Measurements from ENCODE around the gene CCDC8. TPM values are rescaled to one million over a fixed set of nuclear protein-coding genes. Genes with fewer than 3 reads are reported as not detected.

The CCDC8 gene
- total and polyA plus RNA-seq, 9 of the 15 experiments (the other 6 are each of a cell fraction or from before 2014, with no cell fraction given), result 0.68 to 30.8 (median 15.6) TPM

DNA sequence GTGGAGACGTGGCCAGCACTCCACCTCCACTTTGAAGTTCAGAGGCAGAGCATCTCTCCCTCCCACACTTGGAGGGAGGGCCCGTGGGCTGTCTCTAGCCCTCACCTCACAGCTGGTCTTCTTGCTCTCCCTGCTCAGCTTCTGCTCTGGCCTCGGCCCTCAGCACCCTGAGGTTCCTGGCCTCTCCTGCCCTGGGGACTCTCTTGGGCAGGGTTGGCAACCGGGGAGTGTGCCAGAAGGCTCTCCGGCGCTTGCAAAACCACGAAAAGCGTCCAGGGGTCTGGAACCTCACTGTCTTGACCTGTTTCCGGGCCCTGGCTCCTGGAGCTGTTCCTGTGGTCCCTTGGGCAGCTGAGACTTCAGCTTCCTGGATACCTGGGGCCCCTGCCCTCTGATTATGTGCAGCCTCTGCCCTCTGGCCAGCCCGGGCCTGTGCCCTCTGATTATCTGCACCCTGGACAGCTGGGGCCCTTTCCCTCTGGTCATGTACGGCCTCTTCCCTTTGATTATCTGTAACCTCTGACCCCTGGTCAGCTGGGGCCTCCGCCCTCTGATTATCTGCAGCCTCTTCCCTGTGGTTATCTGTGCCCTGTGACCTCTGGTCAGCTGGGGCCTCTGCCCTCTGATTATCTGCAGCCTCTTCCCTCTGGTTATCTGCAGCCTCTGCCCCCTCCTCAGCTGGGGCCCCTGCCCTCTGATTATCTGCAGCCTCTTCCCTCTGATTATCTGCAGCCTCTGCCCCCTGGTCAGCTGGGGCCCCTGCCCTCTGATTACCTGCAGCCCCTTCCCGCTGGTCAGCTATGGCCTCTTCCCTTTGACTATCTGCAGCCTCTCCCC lies 2.1 kb downstream of the CCDC8 start (continued):
- TF ChIP-seq, protein P1, sequence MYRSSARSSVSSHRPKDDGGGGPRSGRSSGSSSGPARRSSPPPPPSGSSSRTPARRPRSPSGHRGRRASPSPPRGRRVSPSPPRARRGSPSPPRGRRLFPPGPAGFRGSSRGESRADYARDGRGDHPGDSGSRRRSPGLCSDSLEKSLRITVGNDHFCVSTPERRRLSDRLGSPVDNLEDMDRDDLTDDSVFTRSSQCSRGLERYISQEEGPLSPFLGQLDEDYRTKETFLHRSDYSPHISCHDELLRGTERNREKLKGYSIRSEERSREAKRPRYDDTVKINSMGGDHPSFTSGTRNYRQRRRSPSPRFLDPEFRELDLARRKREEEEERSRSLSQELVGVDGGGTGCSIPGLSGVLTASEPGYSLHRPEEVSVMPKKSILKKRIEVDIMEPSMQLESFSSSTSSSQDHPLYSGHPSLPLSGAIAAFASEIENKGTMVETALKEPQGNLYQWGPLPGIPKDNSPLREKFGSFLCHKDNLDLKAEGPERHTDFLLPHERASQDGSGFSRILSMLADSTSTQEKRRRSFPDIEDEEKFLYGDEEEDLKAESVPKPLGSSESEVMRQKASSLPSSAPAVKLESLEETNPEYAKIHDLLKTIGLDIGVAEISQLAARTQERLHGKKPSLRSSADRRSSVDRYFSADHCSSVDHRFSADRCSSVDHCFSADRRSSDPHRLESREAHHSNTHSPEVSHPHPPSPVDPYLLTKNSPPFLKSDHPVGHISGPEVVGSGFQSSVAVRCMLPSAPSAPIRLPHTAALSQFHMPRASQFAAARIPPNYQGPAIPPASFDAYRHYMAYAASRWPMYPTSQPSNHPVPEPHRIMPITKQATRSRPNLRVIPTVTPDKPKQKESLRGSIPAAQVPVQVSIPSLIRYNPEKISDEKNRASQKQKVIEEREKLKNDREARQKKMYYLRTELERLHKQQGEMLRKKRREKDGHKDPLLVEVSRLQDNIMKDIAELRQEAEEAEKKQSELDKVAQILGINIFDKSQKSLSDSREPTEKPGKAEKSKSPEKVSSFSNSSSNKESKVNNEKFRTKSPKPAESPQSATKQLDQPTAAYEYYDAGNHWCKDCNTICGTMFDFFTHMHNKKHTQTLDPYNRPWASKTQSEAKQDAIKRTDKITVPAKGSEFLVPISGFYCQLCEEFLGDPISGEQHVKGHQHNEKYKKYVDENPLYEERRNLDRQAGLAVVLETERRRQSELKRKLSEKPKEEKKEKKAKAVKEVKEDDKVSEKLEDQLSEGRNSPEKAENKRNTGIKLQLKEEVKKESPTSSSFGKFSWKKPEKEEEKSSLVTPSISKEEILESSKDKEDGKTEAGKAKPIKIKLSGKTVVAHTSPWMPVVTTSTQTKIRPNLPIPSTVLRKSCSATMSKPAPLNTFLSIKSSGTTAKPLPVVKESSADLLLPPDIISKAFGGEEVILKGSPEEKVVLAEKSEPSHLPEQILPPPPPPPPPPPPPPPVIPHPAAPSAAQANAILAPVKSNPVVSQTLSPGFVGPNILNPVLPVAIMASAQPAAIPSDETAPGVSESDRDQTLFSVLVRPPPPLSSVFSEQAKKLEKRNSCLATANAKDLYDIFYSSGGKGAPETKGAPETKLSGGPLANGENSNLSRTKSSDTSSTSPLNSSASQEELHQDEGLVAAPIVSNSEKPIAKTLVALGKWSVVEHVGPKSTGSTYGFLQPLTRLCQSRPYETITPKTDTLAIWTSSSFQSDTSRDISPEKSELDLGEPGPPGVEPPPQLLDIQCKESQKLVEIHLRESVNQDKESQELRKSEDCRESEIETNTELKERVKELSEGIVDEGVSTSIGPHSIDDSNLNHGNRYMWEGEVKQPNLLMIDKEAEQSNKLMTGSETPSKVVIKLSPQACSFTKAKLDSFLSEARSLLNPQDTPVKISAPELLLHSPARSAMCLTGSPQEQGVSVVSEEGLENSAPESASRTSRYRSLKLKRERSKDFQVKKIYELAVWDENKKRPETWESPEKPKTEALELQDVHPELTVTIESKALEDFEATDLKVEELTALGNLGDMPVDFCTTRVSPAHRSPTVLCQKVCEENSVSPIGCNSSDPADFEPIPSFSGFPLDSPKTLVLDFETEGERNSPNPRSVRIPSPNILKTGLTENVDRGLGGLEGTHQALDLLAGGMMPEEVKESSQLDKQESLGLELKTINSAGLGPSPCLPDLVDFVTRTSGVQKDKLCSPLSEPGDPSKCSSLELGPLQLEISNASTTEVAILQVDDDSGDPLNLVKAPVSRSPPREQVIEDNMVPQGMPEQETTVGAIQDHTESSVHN (IDR thresholded peaks at IDR 0.05; ENCODE audit: borderline replicate concordance in 1 of 2, low read depth in 1 of 2), result peak in 1 of 2 experiments; percentile 58; a peak in 1 of 4 replicates
- no peak for TF ChIP-seq HDGF (IDR thresholded peaks at IDR 0.05)
- no peak for TF ChIP-seq E2F3 (CRISPR knock-in tag; IDR thresholded peaks at IDR 0.05)
- TF ChIP-seq PML (IDR thresholded peaks at IDR 0.05; ENCODE audit: low read length), result 0 out of 2 replicates have a peak, but pooled peaks have one; percentile 29
- TF ChIP-seq ARID1B (IDR thresholded peaks at IDR 0.05), result peak; percentile 61
- TF ChIP-seq NR2F6 (CRISPR knock-in tag; IDR thresholded peaks at IDR 0.05), result 0 out of 2 replicates have a peak, but pooled peaks have one; percentile 28
- no peak for TF ChIP-seq ZNF695 (CRISPR knock-in tag; IDR thresholded peaks at IDR 0.05)
- TF ChIP-seq DACH1 (IDR thresholded peaks at IDR 0.05; ENCODE audit: partially characterized antibody), result peak; percentile 94
- no peak for TF ChIP-seq BDP1 (IDR thresholded peaks at IDR 0.05; ENCODE audit: insufficient read depth, insufficient read length)
- TF ChIP-seq NR2C1 (IDR thresholded peaks at IDR 0.05), result peak; percentile 95
- TF ChIP-seq NR2C1 (tag; IDR thresholded peaks at IDR 0.05), result peak; percentile 96
- no peak for TF ChIP-seq WHSC1 (IDR thresholded peaks at IDR 0.05; ENCODE audit: low read length)
- TF ChIP-seq KDM2B (CRISPR knock-in tag; IDR thresholded peaks at IDR 0.05), result no peak
- TF ChIP-seq HMGN3 (IDR thresholded peaks at IDR 0.05; ENCODE audit: borderline replicate concordance, extremely low read depth, insufficient read length, low read depth, low read length), result peak; percentile 57
- TF ChIP-seq, protein P2, sequence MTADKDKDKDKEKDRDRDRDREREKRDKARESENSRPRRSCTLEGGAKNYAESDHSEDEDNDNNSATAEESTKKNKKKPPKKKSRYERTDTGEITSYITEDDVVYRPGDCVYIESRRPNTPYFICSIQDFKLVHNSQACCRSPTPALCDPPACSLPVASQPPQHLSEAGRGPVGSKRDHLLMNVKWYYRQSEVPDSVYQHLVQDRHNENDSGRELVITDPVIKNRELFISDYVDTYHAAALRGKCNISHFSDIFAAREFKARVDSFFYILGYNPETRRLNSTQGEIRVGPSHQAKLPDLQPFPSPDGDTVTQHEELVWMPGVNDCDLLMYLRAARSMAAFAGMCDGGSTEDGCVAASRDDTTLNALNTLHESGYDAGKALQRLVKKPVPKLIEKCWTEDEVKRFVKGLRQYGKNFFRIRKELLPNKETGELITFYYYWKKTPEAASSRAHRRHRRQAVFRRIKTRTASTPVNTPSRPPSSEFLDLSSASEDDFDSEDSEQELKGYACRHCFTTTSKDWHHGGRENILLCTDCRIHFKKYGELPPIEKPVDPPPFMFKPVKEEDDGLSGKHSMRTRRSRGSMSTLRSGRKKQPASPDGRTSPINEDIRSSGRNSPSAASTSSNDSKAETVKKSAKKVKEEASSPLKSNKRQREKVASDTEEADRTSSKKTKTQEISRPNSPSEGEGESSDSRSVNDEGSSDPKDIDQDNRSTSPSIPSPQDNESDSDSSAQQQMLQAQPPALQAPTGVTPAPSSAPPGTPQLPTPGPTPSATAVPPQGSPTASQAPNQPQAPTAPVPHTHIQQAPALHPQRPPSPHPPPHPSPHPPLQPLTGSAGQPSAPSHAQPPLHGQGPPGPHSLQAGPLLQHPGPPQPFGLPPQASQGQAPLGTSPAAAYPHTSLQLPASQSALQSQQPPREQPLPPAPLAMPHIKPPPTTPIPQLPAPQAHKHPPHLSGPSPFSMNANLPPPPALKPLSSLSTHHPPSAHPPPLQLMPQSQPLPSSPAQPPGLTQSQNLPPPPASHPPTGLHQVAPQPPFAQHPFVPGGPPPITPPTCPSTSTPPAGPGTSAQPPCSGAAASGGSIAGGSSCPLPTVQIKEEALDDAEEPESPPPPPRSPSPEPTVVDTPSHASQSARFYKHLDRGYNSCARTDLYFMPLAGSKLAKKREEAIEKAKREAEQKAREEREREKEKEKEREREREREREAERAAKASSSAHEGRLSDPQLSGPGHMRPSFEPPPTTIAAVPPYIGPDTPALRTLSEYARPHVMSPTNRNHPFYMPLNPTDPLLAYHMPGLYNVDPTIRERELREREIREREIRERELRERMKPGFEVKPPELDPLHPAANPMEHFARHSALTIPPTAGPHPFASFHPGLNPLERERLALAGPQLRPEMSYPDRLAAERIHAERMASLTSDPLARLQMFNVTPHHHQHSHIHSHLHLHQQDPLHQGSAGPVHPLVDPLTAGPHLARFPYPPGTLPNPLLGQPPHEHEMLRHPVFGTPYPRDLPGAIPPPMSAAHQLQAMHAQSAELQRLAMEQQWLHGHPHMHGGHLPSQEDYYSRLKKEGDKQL (CRISPR knock-in tag; IDR thresholded peaks at IDR 0.05; ENCODE audit: borderline replicate concordance), result no peak
